ENCODE measurements around the gene TF.

Gene TF

DNA sequence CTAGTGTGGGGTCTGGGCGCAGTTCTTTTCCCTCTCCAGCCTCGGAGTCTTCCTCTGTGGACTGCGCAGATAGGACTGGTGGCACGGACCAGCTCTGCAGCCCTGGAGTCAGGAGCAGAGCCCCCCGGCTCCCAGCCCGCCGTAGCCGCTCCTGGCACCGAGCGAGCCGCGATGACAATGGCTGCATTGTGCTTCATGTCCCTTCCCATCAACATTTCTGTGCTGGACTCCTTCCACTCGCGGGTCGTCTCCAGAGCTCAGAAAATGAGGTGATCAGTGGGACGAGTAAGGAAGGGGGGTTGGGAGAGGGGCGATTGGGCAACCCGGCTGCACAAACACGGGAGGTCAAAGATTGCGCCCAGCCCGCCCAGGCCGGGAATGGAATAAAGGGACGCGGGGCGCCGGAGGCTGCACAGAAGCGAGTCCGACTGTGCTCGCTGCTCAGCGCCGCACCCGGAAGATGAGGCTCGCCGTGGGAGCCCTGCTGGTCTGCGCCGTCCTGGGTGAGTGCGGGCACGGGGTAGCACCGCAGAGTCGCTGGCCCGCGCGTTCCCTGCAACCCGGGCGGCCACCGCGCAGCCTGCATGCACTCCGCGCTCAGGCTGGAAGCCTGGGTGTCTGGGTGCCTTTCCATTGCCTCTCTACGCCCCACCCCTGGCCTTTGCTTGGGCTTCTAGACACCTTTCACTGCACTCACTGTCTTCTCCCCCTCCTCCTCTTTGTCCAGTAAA, at the start of gene TF:
Gene TF, plus strand, starts transcription at position 413 of the 731 bp plus-strand sequence. Its CDS starts 48 bp downstream, at position 461.
- H3K27me3 ChIP-seq (replicated peaks; ENCODE audit: control insufficient read depth, insufficient read depth, low read length): no peaks in the 10 kb centered on the region; the same call in 1 of the 2 replicates
- H3K4me3 ChIP-seq (replicated peaks; ENCODE audit: low read depth, low read length): no peak within 1 kb of the TSS
- H3K36me3 ChIP-seq (ENCODE audit: control insufficient read depth, insufficient read depth, low read length): no peaks in the 10 kb centered on the region
- TF ChIP-seq, protein P1, sequence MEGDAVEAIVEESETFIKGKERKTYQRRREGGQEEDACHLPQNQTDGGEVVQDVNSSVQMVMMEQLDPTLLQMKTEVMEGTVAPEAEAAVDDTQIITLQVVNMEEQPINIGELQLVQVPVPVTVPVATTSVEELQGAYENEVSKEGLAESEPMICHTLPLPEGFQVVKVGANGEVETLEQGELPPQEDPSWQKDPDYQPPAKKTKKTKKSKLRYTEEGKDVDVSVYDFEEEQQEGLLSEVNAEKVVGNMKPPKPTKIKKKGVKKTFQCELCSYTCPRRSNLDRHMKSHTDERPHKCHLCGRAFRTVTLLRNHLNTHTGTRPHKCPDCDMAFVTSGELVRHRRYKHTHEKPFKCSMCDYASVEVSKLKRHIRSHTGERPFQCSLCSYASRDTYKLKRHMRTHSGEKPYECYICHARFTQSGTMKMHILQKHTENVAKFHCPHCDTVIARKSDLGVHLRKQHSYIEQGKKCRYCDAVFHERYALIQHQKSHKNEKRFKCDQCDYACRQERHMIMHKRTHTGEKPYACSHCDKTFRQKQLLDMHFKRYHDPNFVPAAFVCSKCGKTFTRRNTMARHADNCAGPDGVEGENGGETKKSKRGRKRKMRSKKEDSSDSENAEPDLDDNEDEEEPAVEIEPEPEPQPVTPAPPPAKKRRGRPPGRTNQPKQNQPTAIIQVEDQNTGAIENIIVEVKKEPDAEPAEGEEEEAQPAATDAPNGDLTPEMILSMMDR (IDR thresholded peaks at IDR 0.05; ENCODE audit: insufficient read depth, low read length, poor library complexity, severe bottlenecking): no peak
- DNase-seq (ENCODE audit: extremely low read depth, insufficient read length): no peak

DNA sequence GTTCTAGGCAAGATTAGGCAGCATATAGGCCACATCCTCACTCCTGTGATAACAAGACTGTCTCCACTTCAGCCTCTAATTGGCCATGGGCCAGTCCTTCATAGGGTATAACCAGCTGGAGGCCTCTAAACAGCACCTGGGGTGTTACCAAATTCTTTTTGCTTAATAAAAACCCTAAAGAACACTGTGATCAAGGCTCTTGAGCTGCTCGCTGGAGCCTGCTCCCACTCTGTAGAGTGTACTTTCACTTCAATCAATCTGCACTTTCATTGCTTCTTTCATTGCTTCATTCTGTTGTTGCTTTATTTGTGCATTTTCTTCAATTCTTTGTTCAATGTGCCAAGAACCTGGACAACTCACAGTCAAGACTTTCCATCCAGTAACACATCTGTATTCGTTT, 48.2 kb upstream of the TF start:
- no peak overlapping the region for H3K4me3 ChIP-seq (replicated peaks; ENCODE audit: low read depth, low read length)
- TF ChIP-seq, protein P1 (IDR thresholded peaks at IDR 0.05; ENCODE audit: insufficient read depth, low read length, poor library complexity, severe bottlenecking): no peak
- H3K27me3 ChIP-seq (replicated peaks; ENCODE audit: control insufficient read depth, insufficient read depth, low read length): no peaks in the 10 kb centered on the region
- no peak for DNase-seq (ENCODE audit: extremely low read depth, insufficient read length)
- no peaks in the 10 kb centered on the region for H3K36me3 ChIP-seq (ENCODE audit: control insufficient read depth, insufficient read depth, low read length)

DNA sequence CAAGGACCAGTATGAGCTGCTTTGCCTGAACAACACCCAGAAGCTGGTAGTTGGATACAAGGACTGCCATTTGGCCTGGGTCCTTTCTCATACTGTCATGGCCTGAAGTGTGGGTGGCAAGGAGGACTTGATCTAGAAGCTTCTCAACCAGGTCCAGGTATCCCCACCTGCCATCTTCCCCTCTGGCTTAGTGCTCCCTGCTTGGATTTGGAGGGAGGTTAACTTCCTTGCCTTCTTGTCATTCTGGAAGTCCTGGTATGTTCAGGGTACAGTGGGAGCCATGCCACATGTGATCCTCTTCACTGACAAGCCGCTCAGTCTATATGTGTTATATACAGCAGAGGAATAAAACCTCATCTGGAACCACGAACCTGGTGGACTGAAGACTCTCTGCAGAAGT, 46.7 kb upstream of the TF start:
- no peak for DNase-seq (ENCODE audit: extremely low read depth, insufficient read length)
- Histone ChIP-seq H3K36me3 (ENCODE audit: control insufficient read depth, insufficient read depth, low read length) (no peaks in the 10 kb centered on the region), H3K27me3 (replicated peaks; ENCODE audit: control insufficient read depth, insufficient read depth, low read length) (peaks cover under 1% of the 10 kb centered on the region), H3K4me3 (replicated peaks; ENCODE audit: low read depth, low read length) (no peak overlapping the region)
- TF ChIP-seq, protein P1 (IDR thresholded peaks at IDR 0.05; ENCODE audit: insufficient read depth, low read length, poor library complexity, severe bottlenecking): no peak

DNA sequence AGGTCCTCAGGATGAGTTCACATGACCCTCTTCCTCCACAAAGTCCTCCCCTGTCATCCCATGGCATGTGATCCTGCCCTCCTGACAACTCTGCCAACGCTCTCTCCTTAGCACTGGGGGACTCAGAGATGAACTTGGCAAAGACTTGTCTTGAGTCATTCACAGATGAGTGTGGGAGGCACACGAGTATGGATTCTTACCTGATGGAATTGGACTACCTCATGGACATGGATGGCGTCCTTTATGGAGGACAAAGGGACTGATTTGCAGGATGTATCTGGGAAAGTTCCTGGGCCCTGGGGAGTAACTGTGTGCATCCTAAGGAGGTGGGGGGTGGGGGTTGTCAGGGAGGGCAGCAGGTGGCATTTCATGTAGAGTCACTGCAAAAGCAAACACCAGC, 46.3 kb upstream of the TF start:
- DNase-seq (ENCODE audit: extremely low read depth, insufficient read length): no peak
- TF ChIP-seq, protein P1 (IDR thresholded peaks at IDR 0.05; ENCODE audit: insufficient read depth, low read length, poor library complexity, severe bottlenecking): no peak
- peaks cover 2% of the 10 kb centered on the region for H3K27me3 ChIP-seq (replicated peaks; ENCODE audit: control insufficient read depth, insufficient read depth, low read length)
- no peaks in the 10 kb centered on the region for H3K36me3 ChIP-seq (ENCODE audit: control insufficient read depth, insufficient read depth, low read length)
- H3K4me3 ChIP-seq (replicated peaks; ENCODE audit: low read depth, low read length): no peak overlapping the region

DNA sequence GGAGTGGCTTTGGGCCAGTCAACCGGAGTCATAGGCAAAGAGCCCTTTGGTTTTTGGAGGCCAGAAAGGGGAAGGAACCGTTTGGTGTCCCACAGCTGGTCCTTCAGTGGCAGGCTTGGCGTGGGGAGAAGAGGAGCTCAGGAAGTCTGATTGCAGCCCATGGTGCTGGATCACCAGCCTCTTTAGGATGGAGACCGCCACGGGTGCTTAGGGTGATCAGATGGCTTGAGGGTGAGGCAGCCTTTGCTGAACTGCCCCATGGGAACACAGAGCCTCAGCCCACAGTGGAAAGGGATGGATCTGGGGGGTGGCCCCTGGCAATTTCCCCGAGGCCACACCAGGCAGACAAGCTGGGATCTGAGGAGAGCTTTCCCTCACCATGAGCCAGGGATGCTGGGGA, 45.8 kb upstream of the TF start:
- peaks cover 2% of the 10 kb centered on the region for H3K27me3 ChIP-seq (replicated peaks; ENCODE audit: control insufficient read depth, insufficient read depth, low read length)
- H3K36me3 ChIP-seq (ENCODE audit: control insufficient read depth, insufficient read depth, low read length): no peaks in the 10 kb centered on the region
- no peak overlapping the region for H3K4me3 ChIP-seq (replicated peaks; ENCODE audit: low read depth, low read length)
- TF ChIP-seq, protein P1 (IDR thresholded peaks at IDR 0.05; ENCODE audit: insufficient read depth, low read length, poor library complexity, severe bottlenecking): no peak
- no peak for DNase-seq (ENCODE audit: extremely low read depth, insufficient read length)
